Stomach (tissue), 4 donors: ENCODE results near the gene SEC14L6.

Experiments used
- CTCF ChIP-seq, 7 experiments: fragments of 450-650 bp in 4 of 7; fragments of 200-600 bp in 3 of 7; sonication (generic) in 3 of 7; IDR thresholded peaks; one replicate each; pipeline ENCODE4 v1.5.1; 2016 to 2019; ENCODE audit warnings: antibody characterized with exemption in 7 of 7, control low read depth in 2 of 7, mild to moderate bottlenecking in 1 of 7
- EP300 ChIP-seq: sonication (generic); formaldehyde crosslinking; IDR thresholded peaks from one replicate; pipeline ENCODE4 v1.6.1; 2017; ENCODE audit warnings: antibody characterized with exemption
- POLR2A ChIP-seq, 4 donors: fragments of 450-650 bp; IDR thresholded peaks; one replicate each; pipeline ENCODE4 v1.6.1; 2016; ENCODE audit warnings: antibody characterized with exemption in 4 of 4, control low read depth in 2 of 4, mild to moderate bottlenecking in 1 of 4, moderate library complexity in 1 of 4
- POLR2AphosphoS5 ChIP-seq, 3 donors: sonication (generic); formaldehyde crosslinking; IDR thresholded peaks; one replicate each; pipeline ENCODE4 v1.6.1; 2016; ENCODE audit warnings: antibody characterized with exemption in 3 of 3

- no peak for TF ChIP-seq CTCF (IDR thresholded peaks at IDR 0.05)
- TF ChIP-seq EP300: no peak
- no peak for TF ChIP-seq POLR2A (IDR thresholded peaks at IDR 0.05)
- TF ChIP-seq POLR2AphosphoS5 (IDR thresholded peaks at IDR 0.05): no peak
Observed at GRCh38 chr22:30539368-30539767, 7.2 kb downstream of the SEC14L6 start.
